K562 (cell line): Measurements from ENCODE around the gene RPS27. TPM values are rescaled to one million over a fixed set of nuclear protein-coding genes. Genes with fewer than 3 reads are reported as not detected.

Experiments used
- ILK ChIP-seq: fragments of 450-650 bp; IDR thresholded peaks from 2 replicates; pipeline ENCODE4 v1.6.1; 2016; ENCODE audit warnings: missing genetic modification characterization, low read depth, mild to moderate bottlenecking, missing compliant biosample characterization, moderate library complexity, borderline replicate concordance
- KDM5B ChIP-seq: fragments of 200-600 bp; sonication (generic); IDR thresholded peaks from 2 replicates; pipeline ENCODE4 v1.6.1; 2012; ENCODE audit warnings: low read depth, mild to moderate bottlenecking, moderate library complexity, low read length, control low read depth, inconsistent platforms; ENCODE audit not compliant: insufficient replicate concordance
- SMARCA5 ChIP-seq: fragments of 450-650 bp; IDR thresholded peaks from 2 replicates; pipeline ENCODE4 v1.6.1; 2016
- USF1 ChIP-seq: sonication (generic); formaldehyde crosslinking; IDR thresholded peaks from 2 replicates; pipeline ENCODE4 v1.9.0; 2022; ENCODE audit warnings: mild to moderate bottlenecking, missing genetic modification reagents
- polyA plus RNA-seq, 8 experiments: library from polyadenylated mRNA; depleted of rRNA in 4 of 8; stranded (reverse) in 5 of 8; unstranded in 3 of 8; fragments of >200 nt; fragmentation: Nextera tagmentation in 2 of 8; fragmentation: Illumina TruSeq in 1 of 8; extraction: Ambion mirVana in 2 of 8; extraction: Trizol in 1 of 8; gene quantifications; 2 replicates each; pipeline versions ENCODE4 v1.2.1 to v1.2.3, GENCODE V29; 2011 to 2014; ENCODE audit warnings: inconsistent platforms in 1 of 8, missing spikeins in 1 of 8
- total RNA-seq, 7 experiments: library from RNA; depleted of rRNA in 6 of 7; stranded (reverse); fragments of >200 nt in 6 of 7; fragmentation: Illumina TruSeq in 2 of 7; extraction: Trizol in 2 of 7; gene quantifications; 2 replicates each; pipeline versions ENCODE4 v1.2.1 to v1.2.3, GENCODE V29; 2011 to 2021; ENCODE audit warnings: low replicate concordance in 1 of 7
- TF ChIP-seq, protein P1 (sequence below): sonication (generic); formaldehyde crosslinking; IDR thresholded peaks from 2 replicates; pipeline ENCODE4 v1.8.0; 2022; ENCODE audit warnings: mild to moderate bottlenecking, missing genetic modification reagents
- TF ChIP-seq, protein P2 (sequence below), 2 experiments: fragments of 450-650 bp; IDR thresholded peaks; 2 replicates each; pipeline ENCODE4 v1.6.1; 2016
- TF ChIP-seq, protein P3 (sequence below), 3 experiments: fragments of 200-800 bp in 1 of 3; fragments of 250-450 bp in 1 of 3; fragments of 450-650 bp in 1 of 3; sonication (Bioruptor Pico) in 1 of 3; sonication (Bioruptor generic) in 1 of 3; formaldehyde crosslinking in 1 of 3; IDR thresholded peaks; 2 replicates each; pipeline versions ENCODE4 v1.6.1 to v1.8.0; 2016 to 2022; ENCODE audit warnings: mild to moderate bottlenecking in 2 of 3, missing genetic modification characterization in 2 of 3, missing compliant biosample characterization in 1 of 3, moderate library complexity in 1 of 3

RPS27 gene
- total and polyA plus RNA-seq, 9 of the 15 experiments (the other 6 are each of a cell fraction or from before 2014, with no cell fraction given): 2,091 to 9,377 (median 6,706) TPM

- TF ChIP-seq, protein P1, sequence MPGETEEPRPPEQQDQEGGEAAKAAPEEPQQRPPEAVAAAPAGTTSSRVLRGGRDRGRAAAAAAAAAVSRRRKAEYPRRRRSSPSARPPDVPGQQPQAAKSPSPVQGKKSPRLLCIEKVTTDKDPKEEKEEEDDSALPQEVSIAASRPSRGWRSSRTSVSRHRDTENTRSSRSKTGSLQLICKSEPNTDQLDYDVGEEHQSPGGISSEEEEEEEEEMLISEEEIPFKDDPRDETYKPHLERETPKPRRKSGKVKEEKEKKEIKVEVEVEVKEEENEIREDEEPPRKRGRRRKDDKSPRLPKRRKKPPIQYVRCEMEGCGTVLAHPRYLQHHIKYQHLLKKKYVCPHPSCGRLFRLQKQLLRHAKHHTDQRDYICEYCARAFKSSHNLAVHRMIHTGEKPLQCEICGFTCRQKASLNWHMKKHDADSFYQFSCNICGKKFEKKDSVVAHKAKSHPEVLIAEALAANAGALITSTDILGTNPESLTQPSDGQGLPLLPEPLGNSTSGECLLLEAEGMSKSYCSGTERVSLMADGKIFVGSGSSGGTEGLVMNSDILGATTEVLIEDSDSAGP (CRISPR knock-in tag): no peak
- TF ChIP-seq, protein P2, sequence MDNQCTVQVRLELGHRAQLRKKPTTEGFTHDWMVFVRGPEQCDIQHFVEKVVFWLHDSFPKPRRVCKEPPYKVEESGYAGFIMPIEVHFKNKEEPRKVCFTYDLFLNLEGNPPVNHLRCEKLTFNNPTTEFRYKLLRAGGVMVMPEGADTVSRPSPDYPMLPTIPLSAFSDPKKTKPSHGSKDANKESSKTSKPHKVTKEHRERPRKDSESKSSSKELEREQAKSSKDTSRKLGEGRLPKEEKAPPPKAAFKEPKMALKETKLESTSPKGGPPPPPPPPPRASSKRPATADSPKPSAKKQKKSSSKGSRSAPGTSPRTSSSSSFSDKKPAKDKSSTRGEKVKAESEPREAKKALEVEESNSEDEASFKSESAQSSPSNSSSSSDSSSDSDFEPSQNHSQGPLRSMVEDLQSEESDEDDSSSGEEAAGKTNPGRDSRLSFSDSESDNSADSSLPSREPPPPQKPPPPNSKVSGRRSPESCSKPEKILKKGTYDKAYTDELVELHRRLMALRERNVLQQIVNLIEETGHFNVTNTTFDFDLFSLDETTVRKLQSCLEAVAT (IDR thresholded peaks at IDR 0.05): 0 out of 4 replicates have a peak, but pooled peaks of 1 of the 2 experiments have one; percentile 40
- TF ChIP-seq KDM5B (peak; percentile 47), ILK (tag) (no peak), USF1 (CRISPR knock-in tag) (0 out of 2 replicates have a peak, but pooled peaks have one; percentile 3), SMARCA5 (peak; percentile 12; the same call in 1 of the 2 replicates)
- TF ChIP-seq, protein P3, sequence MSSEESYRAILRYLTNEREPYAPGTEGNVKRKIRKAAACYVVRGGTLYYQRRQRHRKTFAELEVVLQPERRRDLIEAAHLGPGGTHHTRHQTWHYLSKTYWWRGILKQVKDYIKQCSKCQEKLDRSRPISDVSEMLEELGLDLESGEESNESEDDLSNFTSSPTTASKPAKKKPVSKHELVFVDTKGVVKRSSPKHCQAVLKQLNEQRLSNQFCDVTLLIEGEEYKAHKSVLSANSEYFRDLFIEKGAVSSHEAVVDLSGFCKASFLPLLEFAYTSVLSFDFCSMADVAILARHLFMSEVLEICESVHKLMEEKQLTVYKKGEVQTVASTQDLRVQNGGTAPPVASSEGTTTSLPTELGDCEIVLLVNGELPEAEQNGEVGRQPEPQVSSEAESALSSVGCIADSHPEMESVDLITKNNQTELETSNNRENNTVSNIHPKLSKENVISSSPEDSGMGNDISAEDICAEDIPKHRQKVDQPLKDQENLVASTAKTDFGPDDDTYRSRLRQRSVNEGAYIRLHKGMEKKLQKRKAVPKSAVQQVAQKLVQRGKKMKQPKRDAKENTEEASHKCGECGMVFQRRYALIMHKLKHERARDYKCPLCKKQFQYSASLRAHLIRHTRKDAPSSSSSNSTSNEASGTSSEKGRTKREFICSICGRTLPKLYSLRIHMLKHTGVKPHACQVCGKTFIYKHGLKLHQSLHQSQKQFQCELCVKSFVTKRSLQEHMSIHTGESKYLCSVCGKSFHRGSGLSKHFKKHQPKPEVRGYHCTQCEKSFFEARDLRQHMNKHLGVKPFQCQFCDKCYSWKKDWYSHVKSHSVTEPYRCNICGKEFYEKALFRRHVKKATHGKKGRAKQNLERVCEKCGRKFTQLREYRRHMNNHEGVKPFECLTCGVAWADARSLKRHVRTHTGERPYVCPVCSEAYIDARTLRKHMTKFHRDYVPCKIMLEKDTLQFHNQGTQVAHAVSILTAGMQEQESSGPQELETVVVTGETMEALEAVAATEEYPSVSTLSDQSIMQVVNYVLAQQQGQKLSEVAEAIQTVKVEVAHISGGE (CRISPR knock-in tag; IDR thresholded peaks at IDR 0.05): no peak
Observed at GRCh38 chr1:153985941-153986761, 4.4 kb upstream of the RPS27 start, which contains the start of gene RAB13 (continued).
